Body of pancreas (tissue), 4 donors: ENCODE measurements around the gene CEP112.

Experiments used
- CTCF ChIP-seq, 7 experiments: fragments of 450-650 bp in 4 of 7; fragments of 200-600 bp in 3 of 7; sonication (generic) in 3 of 7; IDR thresholded peaks; one replicate each; pipeline ENCODE4 v1.5.1; 2016 to 2019; ENCODE audit warnings: antibody characterized with exemption in 7 of 7
- POLR2A ChIP-seq, 3 donors: fragments of 450-650 bp; IDR thresholded peaks; one replicate each; pipeline ENCODE4 v1.6.1; 2016; ENCODE audit warnings: antibody characterized with exemption in 3 of 3, mild to moderate bottlenecking in 2 of 3

GRCh38 chr17:65786479-65786878 lies 405.5 kb downstream of the CEP112 start:
- TF ChIP-seq POLR2A (IDR thresholded peaks at IDR 0.05): no peak
- TF ChIP-seq CTCF (IDR thresholded peaks at IDR 0.05): no peak
